Measurements from ENCODE around the gene CEP89. TPM values are rescaled to one million over a fixed set of nuclear protein-coding genes. Genes with fewer than 3 reads are reported as not detected.

Gene CEP89
- total and polyA plus RNA-seq, 7 donors, result 3.7 to 17.5 (median 11.1) TPM

- no peaks in the 10 kb centered on the region for H3K27me3 ChIP-seq
- WGBS, 2 donors, result 86 to 92% methylated on average over 12 of the region's 12 CpGs
- H3K27ac ChIP-seq, result no peak overlapping the region
- peaks cover 0 to 8% (median 7%) of the 10 kb centered on the region in 4 donors for H3K4me1 ChIP-seq
- intact Hi-C loops (cut with DNase I), result no loop called here
- no peak for DNase-seq
- no peaks in the 10 kb centered on the region for H3K9me3 ChIP-seq
- TF ChIP-seq EP300 (IDR thresholded peaks at IDR 0.05), result no peak
- no peak for TF ChIP-seq POLR2AphosphoS5 (IDR thresholded peaks at IDR 0.05)
- no peak for TF ChIP-seq CTCF (IDR thresholded peaks at IDR 0.05)
- no peak for TF ChIP-seq POLR2A (IDR thresholded peaks at IDR 0.05)
- H3K4me3 ChIP-seq, result no peak overlapping the region
- H3K36me3 ChIP-seq, result peaks cover 0 to 43% (median 0%) of the 10 kb centered on the region in 4 donors
Observed at GRCh38 chr19:32881766-32882165, 90.0 kb downstream of the CEP89 start.

- no peak overlapping the region for H3K27ac ChIP-seq
- DNase-seq, result no peak
- peaks cover 0 to 36% (median 0%) of the 10 kb centered on the region in 4 donors for H3K36me3 ChIP-seq
- intact Hi-C loops (cut with DNase I), result no loop called here
- peaks cover 0 to 13% (median 8%) of the 10 kb centered on the region in 4 donors for H3K4me1 ChIP-seq
- H3K9me3 ChIP-seq, result no peaks in the 10 kb centered on the region
- TF ChIP-seq POLR2AphosphoS5 (IDR thresholded peaks at IDR 0.05), result no peak
- no peak overlapping the region for H3K4me3 ChIP-seq
- no peaks in the 10 kb centered on the region for H3K27me3 ChIP-seq
- 24 to 62% methylated on average over 2 of the region's 2 CpGs for WGBS, 2 donors
Observed at GRCh38 chr19:32880622-32881021, 91.1 kb downstream of the CEP89 start.

GRCh38 chr19:32879741-32880140 lies 92.0 kb downstream of the CEP89 start:
- DNase-seq, result no peak
- Histone ChIP-seq H3K4me3 (no peak overlapping the region), H3K27me3 (no peaks in the 10 kb centered on the region), H3K4me1 (peaks cover 0 to 13% (median 8%) of the 10 kb centered on the region in 4 donors), H3K36me3 (peaks cover 0 to 36% (median 0%) of the 10 kb centered on the region in 4 donors), H3K9me3 (no peaks in the 10 kb centered on the region), H3K27ac (no peak overlapping the region)
- intact Hi-C loops (cut with DNase I), result no loop called here
- TF ChIP-seq POLR2AphosphoS5 (IDR thresholded peaks at IDR 0.05), result no peak
- TF ChIP-seq CTCF (IDR thresholded peaks at IDR 0.05), result no peak
- TF ChIP-seq EP300 (IDR thresholded peaks at IDR 0.05), result no peak
- TF ChIP-seq POLR2A (IDR thresholded peaks at IDR 0.05), result no peak
- 76 to 91% methylated on average over 8 of the region's 8 CpGs for WGBS, 2 donors

GRCh38 chr19:32878988-32879387 lies 92.8 kb downstream of the CEP89 start:
- no peak overlapping the region for H3K4me3 ChIP-seq
- H3K27me3 ChIP-seq, result no peaks in the 10 kb centered on the region
- peaks cover 0 to 36% (median 0%) of the 10 kb centered on the region in 4 donors for H3K36me3 ChIP-seq
- H3K9me3 ChIP-seq, result no peaks in the 10 kb centered on the region
- H3K27ac ChIP-seq, result no peak overlapping the region
- H3K4me1 ChIP-seq, result peaks cover 0 to 13% (median 8%) of the 10 kb centered on the region in 4 donors
- no peak for DNase-seq
- WGBS, 2 donors, result 97% methylated on average over 12 of the region's 12 CpGs
- intact Hi-C loops (cut with DNase I), result no loop called here
- TF ChIP-seq CTCF (IDR thresholded peaks at IDR 0.05), result no peak
- TF ChIP-seq POLR2AphosphoS5 (IDR thresholded peaks at IDR 0.05), result no peak
- no peak for TF ChIP-seq EP300 (IDR thresholded peaks at IDR 0.05)
- no peak for TF ChIP-seq POLR2A (IDR thresholded peaks at IDR 0.05)

- Histone ChIP-seq H3K4me1 (peaks cover 0 to 13% (median 8%) of the 10 kb centered on the region in 4 donors), H3K36me3 (peaks cover 0 to 36% (median 0%) of the 10 kb centered on the region in 4 donors), H3K9me3 (no peaks in the 10 kb centered on the region), H3K27ac (no peak overlapping the region), H3K4me3 (no peak overlapping the region), H3K27me3 (no peaks in the 10 kb centered on the region)
- intact Hi-C loops (cut with DNase I), result no loop called here
- no peak for TF ChIP-seq EP300 (IDR thresholded peaks at IDR 0.05)
- no peak for TF ChIP-seq CTCF (IDR thresholded peaks at IDR 0.05)
- no peak for TF ChIP-seq POLR2AphosphoS5 (IDR thresholded peaks at IDR 0.05)
- no peak for TF ChIP-seq POLR2A (IDR thresholded peaks at IDR 0.05)
- 96% methylated on average over 14 of the region's 14 CpGs for WGBS, 2 donors
- no peak for DNase-seq
Observed at GRCh38 chr19:32877977-32878745, 93.6 kb downstream of the CEP89 start.
